Activated effector memory CD4-positive, alpha-beta T cell treated with Interleukin-2 at 50 U/mL for 16 hours (primary cell): ENCODE results near the gene C19orf25.

Experiments
- DNase-seq: peaks from one replicate; pipeline ENCODE4 v3.0.0-alpha.2; 2020

Gene C19orf25

DNA sequence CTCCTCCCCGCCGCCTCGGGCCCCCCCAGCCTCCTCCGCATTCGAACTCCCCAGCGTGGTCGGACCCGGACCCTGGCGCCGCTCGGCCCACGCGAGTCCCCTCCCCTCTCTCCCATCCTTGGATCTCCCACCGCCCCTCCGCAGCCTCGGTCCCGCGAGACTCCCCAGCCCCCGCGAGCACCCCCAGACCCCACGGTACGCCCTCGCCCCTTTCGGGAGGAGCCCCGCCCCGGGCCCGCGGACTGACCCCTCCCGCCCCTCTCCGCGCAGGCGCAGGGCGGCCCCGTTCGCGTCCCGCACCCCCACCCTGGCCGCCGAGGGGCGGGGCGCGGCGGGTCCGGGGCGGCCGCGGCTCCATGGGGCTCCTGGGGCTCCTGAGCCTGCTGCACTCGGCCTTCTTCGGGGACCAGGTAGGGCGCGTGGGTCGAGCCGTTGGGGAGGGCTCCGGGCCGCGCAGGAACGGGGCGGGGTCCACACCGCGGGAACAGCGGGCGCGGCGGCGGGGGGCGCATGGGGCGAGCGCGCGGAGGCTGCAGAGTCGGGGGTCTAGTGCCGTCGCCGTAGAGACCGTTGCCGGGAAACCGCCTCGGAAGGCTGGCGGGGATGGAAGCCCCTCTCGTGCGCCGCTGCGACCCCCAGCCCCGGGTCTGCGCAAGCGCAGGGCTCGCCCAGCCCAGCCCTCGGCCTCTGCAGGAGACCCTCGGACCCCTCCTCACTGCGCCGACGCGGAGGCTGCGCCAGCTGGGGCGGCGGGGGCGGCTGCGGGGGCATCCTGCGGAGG, 32.9 kb downstream of the C19orf25 start:
- DNase-seq, result no peak

- DNase-seq, result peak; percentile 74
Observed at GRCh38 chr19:1445185-1445931, 33.7 kb downstream of the C19orf25 start.

DNA sequence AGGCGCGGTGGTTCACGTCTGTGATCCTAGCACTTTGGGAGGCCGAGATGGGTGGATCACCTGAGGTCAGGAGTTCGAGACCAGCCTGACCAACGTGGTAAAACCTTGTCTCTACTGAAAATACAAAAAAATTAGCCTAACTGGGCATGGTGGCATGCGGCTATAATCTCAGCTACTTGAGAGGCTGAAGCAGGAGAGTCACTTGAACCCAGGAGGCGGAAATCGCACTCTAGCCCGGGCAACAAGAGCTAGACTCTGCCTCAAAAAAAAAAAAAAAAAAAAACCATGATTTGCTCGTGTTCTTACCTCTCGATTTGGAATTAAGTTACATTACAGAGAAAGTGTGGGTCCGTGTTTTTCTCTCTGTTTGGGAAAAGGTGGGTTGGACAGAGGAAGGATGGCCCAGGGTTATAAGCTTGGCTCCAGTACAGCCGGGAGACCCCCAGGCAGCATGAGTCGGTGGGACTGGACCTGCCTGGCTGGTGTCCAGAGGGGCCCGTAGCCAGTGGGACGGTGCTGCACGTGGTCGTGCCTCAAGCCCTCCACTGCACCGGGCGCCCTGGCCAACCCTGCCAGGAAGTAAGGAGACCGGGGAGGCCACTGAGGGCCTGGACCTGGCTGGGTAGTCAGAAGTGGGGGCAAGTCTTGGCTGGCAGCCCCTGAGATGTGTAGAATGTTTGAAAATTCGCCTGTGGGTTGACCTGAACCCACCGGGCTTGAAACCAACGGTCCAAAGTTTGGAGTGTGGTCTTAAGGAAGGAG, 37.2 kb downstream of the C19orf25 start:
- no peak for DNase-seq

- DNase-seq, result no peak
Observed at GRCh38 chr19:1441022-1441426, 38.0 kb downstream of the C19orf25 start.

DNA sequence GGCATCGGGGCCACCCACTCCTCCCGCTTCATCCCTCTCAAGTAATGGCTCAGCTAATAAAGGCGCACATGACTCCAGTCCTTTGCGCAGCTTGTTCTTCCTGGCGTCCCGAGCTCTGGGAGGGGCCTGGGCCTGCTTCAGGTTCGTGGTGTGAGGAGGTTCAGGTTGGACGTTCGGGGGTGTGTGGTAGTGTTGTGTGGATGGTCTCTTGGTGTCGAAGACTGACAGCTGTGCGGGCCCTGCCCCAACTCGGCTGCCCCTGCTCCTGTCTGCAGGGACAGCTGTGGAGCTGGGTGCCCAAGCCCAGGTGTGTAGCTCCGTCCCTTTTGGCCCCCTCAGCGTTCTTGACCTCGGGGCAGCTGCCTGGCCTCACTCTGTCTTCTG, 38.6 kb downstream of the C19orf25 start:
- DNase-seq, result no peak

GRCh38 chr19:1439525-1440417, 39.2 kb downstream of the C19orf25 start:
- peak; percentile 10 for DNase-seq

DNA sequence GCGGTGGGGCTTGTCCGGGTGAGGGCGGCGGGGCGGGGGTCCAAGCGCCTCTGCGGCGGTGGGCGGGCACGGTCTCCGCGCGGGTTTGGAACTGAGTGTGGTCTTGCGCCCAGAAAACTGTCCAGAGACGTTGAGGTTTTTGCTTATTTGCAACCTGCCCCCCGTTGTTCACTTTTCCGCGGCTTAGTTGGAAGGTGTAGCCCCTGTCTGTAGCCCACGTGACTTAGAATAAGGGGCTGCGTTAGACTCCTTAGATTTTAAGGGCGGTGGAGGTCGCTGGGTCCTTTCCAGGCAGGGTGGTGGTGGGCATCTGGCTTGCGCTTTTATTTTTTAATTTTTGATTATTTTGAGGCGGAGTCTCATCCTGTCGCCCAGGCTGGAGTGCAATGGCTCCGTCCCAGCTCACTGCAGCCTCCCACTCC, 40.1 kb downstream of the C19orf25 start:
- DNase-seq, result no peak

DNA sequence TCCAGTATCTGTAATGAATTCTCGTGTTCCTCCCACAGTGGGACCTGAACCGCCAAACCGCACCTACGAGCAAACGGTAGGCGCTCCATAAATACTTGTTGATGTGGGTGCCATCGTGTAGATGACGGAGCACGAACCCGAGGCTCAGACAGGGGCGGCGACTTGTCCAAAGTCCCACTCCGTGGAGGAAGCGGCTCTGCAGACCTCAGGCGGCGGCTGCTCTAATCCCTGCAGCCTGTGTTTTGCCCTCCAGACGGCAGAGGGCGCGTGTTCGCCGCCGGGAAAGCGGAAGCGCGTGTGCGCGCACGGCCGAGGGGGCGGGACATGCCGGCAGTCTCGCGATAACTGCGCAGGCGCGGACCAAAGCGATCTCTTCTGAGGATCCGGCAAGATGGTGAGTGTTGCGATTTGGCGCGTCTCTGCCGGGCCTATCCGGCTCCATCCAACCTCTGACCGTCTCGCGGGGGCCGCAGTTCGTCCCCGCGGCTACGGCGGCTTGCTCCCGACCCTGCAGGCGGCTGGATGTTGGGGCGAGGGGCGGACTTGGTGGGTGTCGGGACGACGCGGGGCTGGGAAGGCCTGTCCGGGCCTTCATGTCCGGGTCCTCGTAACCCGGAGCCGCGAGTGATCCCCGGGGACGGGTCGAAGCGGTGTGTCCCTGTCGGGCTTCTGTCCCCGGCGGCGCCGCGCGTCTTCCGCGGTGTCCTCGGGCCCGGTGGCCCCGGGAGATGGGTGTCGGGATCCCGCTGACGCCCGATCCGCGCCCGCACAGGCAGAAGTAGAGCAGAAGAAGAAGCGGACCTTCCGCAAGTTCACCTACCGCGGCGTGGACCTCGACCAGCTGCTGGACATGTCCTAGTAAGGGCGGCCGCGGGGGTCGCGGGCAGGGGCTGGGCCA, 40.7 kb downstream of the C19orf25 start, which contains the start of gene RPS15:
Gene RPS15, plus strand, starts transcription at position 362 of the 898 bp plus-strand sequence. Its CDS starts 30 bp downstream, at position 392.
- peak; percentile 92 for DNase-seq

DNA sequence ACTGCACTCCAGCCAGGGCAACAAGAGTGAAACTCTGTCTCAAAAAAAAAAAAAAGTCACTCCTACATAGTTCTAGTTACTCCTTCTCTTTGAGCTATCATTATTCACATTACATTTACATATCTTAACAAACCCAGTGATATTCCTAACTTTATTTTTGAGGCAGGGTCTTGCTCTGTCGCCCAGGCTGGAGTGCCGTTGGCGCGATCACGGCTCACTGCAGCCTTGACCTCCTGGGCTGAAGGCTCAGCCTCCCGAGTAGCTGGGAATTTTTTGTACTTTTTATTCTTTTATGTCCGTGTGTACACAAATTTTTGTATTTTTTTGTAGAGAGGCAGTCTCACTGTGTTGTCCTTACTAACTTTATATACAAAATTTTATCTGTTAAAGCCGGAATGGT, 41.4 kb downstream of the C19orf25 start:
- DNase-seq, result no peak

GRCh38 chr19:1435378-1435989, 43.5 kb downstream of the C19orf25 start:
- no peak for DNase-seq

- DNase-seq, result no peak
Observed at GRCh38 chr19:1434577-1435060, 44.4 kb downstream of the C19orf25 start.

DNA sequence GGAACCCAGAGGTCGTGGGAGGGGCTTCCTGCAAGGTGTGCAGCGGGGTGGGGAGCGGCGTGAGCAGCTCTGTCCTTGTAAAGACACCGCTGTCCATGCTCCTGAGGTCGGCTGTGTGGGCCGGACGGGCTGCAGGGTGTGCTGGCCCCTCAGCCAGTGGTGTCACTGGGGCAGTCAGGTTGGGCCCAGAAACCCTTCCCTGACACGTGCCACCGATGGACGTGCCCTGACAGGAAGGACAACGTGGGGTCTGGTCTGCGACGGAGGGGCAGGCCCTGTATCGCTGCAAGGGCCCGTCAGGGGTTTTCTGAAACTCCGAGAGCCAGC, 45.0 kb downstream of the C19orf25 start:
- DNase-seq, result no peak

GRCh38 chr19:1433119-1434039, 45.6 kb downstream of the C19orf25 start:
- no peak for DNase-seq

GRCh38 chr19:1432507-1432887, 46.5 kb downstream of the C19orf25 start:
- DNase-seq, result no peak

- no peak for DNase-seq
Observed at GRCh38 chr19:1431759-1432506, 47.1 kb downstream of the C19orf25 start.

GRCh38 chr19:1430246-1430645, 48.8 kb downstream of the C19orf25 start:
- no peak for DNase-seq

DNA sequence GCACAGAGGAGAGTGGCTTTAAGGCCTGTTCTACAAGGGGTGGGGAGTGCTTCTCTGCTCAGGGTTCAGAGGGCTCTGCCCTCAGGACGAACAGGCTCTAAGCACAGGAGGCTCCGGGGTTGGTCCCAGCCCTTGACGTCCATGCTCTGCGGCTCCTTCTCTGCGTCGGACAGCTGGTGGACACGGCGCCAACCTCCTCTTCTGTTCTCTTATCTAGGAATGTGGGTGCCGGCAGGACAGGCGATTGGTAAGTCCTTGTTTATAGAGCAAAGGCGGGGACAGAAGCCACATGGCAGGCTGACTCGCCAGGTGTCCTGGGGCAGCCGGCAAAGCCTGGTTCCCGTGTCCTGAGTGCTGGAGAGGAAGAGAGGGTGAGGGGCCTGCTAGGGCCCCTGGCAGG, 49.3 kb downstream of the C19orf25 start:
- DNase-seq, result no peak

- DNase-seq, result no peak
Observed at GRCh38 chr19:1428738-1429391, 50.1 kb downstream of the C19orf25 start.
